GM19468 (cell line): ENCODE results near the gene SLC51A.

Experiments used
- ATAC-seq: cut with Tn5 transposase; IDR thresholded peaks from one replicate; pipeline ENCODE4 v1.9.1; 2021; ENCODE audit warnings: mild to moderate bottlenecking, moderate library complexity, moderate number of reproducible peaks; ENCODE audit not compliant: unreplicated experiment; ENCODE audit errors: extremely low read depth

The SLC51A gene

DNA sequence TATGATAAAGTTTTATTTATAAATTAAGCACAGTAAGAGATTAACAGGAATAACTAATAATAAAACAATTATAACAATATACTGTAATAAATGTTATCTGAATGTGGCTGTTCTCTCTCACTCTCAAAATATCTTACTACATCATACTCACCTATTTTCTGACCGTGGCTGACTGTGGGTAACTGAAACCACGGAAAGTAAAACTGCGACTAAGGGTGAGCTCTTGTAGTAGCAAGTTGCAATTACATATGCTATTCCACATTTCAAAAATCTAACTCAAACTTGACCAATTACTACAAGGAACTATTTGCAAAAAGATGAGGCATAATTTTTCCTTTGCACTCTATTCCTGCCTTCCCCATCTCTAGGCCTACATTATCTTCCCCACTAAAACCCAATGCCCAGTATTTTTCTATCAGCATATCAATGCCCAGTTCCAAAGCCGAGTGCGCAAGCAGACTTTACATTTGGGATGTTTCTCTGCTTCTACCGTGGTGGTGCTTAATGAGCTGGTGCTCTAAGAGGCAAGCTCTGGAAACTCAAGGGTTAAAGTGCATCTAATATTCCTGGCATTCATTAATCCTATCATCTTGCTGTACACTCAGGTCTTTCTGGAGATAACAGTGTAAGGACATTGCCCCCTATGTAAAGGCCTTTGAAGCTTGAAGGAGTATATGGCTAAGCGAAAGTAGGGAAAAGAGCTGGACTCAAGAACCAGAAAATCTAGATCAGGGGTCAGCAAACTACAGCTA is 64.5 kb downstream of the SLC51A start:
- no peak for ATAC-seq

DNA sequence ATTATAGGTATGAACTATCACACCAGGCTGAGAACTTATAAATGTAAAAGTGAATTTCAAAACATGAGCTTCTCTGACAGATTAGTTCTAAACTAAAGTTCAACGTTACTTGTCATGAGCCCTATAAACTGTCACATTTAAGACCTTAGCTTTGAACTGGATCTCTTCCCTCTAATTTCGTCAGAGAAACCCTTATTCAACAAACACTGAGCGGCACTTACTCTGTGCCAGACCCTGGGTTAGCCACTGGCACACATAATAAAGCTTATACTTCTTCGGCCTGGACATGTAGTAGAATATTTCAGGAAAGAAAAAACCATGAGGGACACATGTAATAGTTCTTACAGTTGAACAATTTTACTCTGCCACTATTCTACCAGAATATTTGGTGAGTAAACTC is 65.6 kb downstream of the SLC51A start:
- ATAC-seq = no peak
